ENCODE measurements around the gene GJD3.
A peak's percentile ranks its signal among the peaks of the same experiment; 100 is the strongest.

The GJD3 gene

DNA sequence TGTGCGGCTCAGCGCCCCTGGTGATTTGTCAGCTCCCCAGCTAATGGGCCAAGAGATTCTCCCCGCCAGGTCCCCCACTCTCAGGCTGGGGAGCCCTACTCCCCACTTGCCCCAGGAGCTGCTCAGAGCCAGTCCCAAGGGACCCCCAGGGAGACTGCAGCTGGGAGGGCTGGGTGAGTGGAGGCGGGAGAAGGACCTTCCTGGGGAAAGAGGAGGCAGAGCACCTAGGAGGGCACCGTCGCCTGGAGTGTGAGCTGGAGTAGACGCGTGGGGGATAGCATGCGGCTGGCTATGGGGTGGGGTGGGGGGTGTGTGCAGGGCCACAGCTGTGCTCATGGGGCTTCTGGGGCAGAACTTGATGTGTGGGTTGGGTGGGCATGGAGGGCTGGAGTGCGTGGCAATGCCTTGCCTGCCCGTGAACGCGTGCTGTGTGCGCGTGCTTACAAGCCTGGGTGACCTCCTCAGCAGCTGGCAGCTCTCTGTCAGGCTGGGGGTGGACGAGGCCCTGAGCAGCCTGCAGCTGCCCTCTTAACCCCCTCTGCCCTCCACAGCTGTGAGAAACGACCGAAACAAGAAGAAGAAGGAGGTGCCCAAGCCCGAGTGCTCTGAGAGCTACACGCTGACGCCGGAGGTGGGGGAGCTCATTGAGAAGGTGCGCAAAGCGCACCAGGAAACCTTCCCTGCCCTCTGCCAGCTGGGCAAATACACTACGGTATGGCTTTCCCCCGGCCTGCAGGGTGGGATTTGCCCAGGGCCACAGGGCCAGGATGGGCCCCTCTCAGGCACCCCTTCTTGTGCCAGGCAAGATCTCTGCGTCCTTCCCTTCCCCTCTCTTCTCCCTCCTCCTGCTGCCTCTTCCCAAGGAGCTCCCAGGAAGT is 12.9 kb downstream of the GJD3 start:
- DNase-seq (ENCODE audit: low read depth), result no peak

DNA sequence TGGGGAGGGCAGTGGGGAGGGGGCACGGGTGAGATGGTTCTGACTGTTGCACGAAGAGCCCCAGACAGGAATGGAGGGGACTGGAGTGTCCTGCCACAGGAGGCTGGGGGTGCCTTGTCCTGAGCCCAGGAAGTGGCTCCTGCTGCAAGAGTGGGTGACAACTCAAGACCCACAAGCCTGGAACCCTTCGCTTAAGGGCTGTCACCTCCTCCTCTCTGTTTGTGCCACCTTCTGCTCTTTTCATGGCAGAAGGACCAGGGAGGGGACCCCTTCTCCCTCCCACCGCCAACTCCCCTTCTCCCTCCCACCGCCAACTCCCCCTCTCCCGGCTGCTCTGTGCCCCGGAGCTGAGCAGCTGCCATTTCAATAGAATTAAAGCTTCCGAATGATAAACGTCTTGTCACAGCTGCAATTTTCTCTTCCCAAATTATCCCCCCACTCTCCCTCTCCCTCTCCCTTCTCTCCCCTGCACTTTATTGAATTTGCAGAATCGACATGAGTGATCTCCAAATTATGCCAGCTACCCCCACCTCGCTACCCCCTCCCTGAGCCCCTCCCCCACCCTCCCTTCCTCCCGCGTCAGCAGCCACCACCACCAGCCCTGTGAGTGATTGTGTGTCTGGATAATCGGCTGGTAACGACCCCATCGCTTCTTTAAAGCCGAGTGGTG is 13.7 kb downstream of the GJD3 start:
- DNase-seq (ENCODE audit: low read depth), result no peak

DNA sequence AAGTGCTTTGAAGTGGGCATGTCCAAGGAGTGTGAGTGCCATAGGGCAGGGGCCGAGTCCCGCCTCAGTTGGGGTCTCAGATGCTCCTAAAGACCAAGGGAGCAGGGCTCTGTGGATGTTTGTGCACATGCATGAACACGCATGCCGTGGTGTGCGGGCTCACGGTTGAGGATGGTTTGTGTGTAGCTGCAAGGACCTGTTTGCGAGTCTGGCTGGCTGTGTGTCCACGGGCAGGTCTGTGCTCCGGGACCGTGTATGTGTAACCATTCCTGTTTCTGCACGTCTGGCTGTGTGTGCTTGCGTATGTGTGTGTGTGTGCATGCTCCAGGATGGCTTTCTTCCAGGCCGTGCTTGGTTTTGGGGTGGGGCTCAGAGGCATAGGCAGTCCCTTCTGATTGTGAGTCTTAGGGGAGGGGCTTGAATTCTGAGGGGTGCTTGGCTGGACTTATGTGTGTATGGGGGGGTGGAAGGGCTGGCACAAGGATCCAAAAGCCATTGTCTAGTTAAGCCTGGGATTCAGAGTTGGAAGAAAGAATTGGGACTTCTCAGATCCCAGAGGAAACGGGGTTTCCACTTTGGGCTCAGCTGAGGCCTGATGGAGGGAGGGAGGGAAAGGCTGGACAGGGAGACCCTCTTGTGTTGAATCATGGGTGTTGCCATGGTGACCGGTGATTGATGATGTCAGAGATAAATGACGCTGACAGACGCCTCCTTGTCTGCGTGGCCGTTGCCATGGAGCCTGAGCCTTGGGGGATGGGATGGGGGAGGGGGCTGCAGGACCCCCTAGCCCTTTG is 14.4 kb downstream of the GJD3 start:
- DNase-seq (ENCODE audit: low read depth), result peak; percentile 27

DNA sequence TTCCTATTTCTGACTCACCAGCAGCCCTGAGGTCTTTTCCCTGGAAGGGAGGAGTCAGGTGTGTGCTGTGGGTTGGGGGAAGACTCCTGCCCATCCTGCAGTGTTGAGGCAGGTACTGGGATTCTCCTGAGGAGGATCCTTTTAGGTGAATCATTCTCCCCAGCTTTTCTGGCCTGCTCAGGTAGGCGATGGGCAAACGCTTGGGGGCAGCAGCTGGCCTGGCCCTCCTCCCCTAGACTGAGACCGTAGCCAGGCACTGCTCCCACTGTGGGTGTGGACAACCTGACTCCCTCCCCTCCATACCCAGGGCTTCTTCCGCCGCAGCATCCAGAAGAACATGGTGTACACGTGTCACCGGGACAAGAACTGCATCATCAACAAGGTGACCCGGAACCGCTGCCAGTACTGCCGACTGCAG is 15.1 kb downstream of the GJD3 start:
- no peak for DNase-seq (ENCODE audit: low read depth)

DNA sequence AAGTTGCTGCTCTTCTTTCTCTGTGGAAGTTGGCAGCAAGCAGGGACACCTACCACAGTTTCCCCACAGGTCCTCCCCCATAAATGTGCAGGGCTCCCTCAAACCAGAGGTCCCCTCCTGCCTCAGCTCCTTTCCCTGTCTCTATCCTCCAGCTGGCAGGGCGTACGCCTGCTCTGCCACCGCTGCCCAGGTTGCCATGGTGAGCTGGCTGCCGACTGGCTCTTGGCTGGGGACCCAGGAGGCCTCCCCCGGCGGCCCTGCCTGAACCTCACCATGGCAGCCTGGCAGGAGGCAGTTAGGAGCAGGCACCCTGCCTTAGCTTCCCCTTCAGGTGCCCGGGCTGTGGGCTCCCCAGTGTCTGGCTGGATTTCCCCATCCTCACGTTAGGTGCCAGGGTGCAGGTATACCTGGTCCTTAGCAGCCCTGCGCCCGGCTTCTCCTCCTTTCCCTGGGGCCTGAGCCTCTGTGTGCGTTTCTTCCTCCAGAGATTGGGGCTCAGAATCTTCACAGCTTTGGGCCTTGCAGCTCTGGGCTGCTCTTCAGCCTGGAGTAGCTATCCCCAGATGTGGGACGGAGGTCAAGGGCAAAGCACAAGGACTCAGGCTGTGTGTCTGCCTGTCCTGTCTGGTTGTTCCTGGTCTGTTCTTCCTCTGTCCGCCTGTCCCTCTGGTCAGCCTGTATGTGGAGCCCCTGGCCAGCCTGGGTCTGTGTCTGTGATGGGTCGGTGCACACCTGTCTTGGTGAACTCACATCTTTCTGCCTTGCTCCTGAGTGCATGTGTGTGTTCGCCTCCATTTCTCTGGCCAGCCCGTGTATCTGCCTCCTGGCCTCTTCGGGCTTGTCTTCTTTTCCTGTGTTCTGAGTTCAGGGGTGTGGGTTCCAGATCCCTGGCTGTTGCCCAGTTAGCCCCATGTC is 15.7 kb downstream of the GJD3 start:
- DNase-seq (ENCODE audit: low read depth), result peak; percentile 43

DNA sequence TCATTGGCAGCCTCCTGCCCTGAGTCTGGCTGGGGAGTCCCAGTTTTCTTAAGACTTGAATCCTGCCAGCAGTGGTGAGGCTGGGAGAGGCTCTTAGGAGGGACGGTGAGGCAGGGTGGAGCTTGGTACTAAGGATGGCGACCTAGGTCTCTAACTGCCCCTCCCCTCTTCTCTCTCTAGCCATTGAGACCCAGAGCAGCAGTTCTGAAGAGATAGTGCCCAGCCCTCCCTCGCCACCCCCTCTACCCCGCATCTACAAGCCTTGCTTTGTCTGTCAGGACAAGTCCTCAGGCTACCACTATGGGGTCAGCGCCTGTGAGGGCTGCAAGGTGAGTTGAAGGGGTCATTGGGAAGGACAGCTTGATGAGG is 16.4 kb downstream of the GJD3 start:
- DNase-seq (ENCODE audit: low read depth), result no peak

DNA sequence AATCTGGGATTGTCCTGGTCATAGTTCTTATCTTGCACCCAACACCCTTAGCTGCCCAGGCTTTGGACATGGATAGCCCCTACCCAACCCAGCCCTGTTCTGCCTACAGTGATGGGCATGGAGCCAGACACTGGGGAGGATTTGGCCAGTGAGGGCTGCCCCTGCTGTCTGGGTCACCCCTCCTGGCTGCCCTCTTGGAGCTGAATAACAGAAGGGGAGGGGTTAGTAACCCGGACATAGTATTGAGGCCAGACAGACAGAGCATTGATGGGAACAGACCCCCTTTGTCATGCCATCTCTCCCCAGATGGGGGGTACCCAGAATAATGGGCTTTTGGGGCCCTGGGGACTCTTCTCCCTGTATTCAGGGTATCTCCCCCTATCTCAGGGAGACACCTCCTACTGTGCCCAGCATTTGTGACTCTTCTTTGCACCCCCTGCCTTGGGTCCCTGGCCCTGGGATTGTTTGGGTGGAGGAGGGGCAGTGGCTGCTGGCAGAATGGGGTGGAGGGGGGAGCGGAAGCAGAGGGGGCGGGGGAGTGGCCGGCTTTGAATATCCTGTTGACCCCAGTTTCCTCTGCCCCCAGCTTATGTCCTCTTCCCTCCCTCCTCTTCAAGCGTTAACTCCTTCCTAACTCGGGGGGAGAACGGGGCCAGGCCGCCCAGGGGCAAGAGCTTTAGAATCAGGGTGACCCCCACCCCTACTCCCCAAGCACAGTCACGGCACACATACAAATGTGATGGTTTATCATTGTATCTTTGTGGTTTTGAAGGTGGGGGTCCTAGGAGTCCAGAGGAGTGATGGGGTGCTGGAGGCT is 17.0 kb downstream of the GJD3 start:
- DNase-seq (ENCODE audit: low read depth), result no peak

DNA sequence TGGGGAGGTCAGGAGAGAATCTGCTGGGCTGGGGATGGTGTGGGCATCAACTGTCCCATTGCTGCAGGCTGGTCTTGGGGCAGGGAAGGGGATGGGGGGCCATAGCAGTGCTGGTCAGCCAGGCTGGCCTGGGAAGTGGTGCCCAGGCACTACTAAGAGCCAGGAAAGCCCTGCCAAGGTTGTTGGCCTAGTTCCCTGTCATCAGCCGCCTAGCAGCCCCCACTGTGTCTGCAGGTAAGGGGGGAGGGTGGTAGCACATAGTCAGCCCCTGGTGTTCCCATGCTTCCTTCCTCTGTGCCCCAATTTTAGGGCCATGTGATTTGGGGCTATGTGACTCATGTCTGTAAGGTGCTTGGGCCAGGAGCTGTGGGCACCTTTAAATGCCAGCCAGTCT is 17.8 kb downstream of the GJD3 start:
- no peak for DNase-seq (ENCODE audit: low read depth)

DNA sequence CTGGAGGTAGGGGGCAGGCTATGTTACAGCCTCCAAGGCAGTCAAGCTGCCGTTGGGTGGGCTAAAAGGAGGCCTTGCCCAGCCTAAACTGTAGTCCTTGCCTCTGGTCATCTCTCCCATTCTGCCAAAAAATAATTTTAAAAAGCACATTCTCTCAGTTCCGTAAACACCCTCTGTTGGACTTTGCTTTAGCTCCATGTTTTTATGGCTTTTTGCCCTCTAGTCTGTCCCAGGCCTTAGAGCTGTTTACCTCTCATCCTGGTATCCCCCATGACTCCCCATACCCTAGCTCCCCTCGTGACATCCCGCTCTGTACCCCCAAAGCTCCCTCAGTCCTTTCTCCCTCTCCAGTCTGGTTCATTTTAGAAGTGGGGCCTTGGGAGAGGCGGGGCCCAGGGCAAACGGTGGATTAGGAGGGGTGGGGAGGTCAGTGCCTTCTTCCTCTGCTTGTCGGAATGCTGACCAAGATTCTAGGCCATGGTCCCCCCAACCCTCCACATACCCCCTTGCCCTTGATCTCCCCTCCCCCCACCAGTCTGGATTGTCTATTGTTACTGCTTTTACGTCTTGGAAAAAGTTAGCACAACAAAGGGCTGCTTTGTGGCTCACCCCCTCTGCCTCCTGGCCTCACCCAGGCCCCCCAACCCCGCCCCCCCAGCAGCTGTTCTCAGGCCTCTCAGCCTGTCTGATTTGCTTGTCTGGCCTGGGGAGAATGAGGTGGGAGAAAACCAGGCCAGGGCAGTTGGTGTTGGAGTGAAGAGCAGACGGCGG is 18.4 kb downstream of the GJD3 start:
- no peak for DNase-seq (ENCODE audit: low read depth)

DNA sequence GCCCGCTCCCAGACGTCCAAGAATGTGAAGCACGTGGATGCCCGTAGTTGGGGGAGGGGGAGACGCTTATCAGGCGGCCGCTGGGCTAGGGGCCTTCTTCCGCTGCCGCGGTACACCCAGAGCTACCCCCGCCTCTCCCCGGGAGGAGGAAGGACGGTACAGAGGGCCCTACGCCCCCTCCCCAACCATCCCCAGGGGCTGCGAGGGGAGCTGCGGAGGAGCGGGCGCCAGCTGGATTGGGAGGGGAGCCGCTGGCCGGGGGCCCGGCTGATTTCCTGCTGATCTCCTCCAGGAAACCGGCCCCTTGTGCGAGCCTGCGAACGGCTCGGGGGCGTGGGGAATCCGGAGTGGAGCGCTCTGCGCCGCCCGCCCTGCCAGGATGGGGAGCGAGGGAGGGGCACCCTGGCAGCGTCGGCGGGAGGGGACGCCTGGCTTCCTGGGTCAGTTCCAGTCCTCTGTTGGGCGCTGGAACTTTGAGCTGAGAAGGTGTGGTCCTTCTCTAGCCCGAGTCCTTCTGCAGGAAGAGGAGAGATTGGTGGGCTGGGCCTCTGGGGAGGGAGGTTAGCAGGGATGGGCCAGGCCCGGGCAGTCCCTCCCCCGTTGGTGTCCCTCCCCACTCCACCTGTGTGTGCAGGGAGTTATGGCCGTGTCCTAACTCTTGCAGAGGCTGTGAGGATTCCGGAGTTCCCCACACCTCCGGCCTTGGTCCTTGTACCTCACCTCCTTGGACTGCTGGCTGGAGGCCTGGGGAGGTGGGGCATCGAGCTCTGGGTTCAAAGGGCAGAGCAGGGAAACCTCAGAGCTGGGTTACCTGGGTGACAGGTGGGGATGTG is 19.2 kb downstream of the GJD3 start:
- DNase-seq (ENCODE audit: low read depth), result peak; percentile 24

DNA sequence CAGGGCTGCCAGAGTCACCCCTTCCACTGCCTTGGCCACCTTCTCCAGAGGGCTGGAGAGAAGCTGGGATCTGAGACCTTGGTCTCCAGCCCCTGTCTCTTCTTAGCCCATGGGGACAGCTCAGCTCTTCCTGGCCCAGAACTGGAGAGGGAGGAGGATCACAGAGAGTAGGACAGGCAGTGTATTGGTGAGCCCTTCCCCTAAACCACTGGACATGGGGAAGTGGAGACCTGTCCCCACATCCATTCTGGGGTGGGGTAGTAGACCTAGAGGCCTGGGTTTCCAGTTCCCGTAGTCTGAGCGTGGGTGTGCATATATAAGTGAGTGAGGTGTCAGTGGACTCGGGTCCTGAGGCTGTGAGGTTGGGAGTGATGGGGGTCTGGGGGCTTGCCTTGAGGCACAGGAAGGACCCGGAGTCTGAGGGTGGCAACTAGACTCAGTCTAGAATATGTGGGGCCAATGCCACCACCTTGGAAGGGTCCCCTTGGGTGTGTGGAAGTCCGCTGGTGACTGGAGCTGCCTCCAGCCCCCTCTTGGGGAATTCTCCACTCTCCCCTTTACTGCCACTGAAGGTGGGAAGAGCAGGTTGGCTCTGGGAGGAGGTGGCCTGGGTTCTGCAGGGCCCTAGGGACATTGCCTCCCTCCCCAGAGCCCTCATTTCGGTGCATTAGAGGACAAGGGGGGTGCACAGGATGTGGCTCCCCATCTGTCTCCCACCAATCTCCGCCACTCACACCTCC is 19.9 kb downstream of the GJD3 start:
- no peak for DNase-seq (ENCODE audit: low read depth)

DNA sequence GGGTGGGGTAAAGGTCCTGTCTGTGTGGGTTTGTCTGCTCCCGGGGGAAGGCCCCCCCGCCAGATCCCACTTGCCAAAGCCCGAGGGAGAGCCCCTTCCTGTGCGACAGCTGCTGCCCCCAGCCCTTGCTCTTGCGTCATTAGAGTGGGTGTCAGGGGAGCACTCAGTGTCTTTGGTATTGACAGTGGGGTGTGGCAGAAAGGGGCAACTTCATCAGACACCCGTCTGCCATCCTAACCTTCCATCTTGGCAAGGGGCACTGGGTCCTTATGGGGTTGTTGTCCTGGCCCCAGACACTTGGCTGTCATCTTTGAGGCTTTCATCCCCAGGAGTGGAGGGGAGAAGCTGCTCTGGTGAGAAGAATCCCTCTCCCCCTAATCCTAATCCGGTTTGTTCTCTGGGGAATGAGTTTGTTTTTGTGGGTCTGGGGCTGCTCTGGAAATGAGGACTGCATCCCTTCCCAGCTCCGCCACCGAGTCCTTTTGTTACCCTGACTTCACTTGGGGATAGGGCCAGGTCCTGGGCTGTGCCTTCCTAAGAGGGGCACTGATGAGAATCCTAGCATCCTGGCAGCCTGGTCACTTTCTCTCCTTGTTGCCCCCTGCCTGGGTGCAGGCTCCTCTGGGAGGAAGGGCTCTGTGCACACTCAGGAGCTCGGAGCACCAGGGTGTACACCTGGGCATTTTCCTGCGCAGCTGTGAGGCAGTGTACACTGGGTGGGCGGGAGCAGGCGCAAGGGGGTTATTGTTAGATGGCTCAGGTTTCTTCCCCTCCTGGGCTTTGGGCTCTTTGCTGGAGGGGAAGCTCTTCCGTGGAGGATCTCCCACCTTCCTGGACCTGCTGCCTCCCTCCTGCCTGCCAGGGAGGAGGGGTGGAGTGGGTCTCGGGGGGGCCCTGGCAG is 21.1 kb downstream of the GJD3 start:
- DNase-seq (ENCODE audit: low read depth), result no peak

DNA sequence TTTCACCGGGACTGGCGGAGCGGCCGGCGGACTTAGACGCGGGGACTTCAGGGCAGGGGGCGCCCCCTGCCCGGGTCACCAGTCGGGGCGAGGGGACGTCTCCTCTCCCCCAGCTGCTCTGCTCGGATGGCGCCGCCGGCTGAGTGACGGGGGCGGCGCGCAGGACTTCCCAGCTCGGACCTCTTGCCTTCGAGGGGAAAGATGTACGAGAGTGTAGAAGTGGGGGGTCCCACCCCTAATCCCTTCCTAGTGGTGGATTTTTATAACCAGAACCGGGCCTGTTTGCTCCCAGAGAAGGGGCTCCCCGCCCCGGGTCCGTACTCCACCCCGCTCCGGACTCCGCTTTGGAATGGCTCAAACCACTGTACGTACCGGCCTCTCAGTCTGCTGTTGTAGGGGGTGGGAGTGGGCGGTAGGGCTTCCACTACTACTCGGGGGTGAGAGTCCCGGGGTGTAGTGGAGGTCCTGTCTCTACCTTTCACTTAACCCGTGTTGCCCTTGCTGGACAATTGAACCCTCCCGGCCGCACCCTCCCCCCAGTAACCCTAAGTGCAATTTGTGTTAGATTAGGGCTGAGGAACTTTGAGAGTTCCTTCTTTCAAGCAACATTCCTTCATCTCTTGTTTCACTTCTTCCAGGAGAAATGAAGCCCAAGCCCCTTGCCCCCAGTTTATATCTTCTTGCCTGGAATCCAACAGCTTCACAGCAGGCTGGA is 21.9 kb downstream of the GJD3 start:
- DNase-seq (ENCODE audit: low read depth), result no peak

DNA sequence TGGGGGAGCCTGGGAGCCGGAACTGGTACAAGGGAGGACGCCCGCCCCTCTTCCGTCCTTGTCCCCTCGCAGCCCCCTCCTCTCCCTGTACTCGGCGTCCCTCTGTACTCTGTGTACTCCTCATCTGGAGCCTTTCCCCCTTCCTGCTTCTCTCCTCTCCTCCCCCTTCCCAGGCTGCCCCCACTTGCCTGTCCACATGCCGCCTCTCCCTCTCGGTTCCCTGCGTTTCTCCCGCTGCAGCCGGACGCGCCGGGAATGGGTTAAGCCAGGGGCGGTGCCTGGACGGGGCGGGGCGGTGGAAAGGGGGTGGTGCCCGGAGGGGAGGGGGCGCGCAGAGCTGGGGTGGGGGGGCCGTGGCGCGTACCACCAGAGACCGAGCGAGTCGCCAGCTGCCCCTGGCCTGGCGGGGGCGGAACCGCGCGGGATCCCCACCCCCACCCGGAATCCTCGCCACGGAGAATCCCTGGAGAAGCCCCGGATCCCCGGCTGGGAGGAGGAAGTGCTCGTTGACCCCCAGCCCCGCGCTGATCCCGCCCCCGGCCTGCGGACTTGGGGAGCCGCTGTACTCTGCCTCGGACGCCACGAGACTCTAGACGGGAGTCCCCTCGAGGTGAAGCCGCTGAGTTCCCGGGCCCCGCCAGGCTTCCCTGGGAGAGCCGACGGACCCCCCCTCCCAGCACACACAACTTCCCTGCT is 22.6 kb downstream of the GJD3 start:
- peak; percentile 34 for DNase-seq (ENCODE audit: low read depth)

DNA sequence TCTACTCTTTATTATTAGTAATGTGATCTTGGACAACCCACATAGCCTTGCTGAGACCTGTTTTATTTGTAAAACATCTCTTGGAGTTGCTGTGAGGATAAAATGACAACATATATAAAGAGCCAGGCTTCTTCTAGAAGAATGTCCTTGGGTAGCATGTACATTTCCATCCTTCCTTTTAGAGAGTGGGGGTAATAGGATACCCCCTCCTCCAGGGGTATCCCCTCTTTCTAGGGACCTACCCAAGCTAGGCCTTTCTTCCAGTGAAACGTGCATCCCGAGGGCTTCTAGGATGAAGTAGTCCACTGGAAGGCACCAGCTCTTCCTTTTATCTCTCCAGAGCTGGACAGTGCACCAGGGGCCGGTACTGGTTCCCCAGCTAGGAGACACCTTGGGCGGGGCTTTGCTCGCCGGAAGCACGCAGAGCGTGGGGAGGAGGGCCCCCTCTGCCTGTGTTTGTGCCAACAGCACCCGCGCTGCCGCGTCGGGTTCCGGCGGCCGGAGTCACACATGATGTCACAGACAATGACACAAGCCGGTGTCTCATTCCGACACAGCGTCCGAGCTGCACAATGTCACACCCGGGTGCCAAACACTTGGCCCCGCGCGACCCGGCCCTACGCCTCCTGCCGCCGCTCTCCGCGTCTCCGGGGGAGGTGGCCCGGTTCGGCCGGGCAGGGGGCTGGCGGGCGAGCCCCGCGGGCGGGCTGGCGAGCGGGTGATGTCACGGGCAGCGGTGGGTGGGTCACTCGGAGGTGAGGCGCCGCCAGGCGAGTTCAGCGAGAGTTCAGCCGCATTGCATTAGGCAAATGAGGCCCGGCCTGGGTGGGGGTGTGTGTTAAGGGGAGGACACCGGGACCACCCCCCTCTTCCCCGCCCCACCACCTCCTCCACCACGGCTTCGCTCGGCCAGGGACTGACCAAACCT is 23.4 kb downstream of the GJD3 start:
- peak; percentile 67 for DNase-seq (ENCODE audit: low read depth)

Data from fibroblast of gingiva (primary cell).